B cell (primary cell): ENCODE results near the gene IRX4. TPM values are rescaled to one million over a fixed set of nuclear protein-coding genes. Genes with fewer than 3 reads are reported as not detected.
A peak's percentile ranks its signal among the peaks of the same experiment; 100 is the strongest.

Experiments
- ATAC-seq: fragments of 200-7000 bp; cut with Tn5 transposase; one replicate; pipeline ENCODE4 v1.10.0; 2021; ENCODE audit warnings: low read depth, mild to moderate bottlenecking, moderate number of reproducible peaks, moderate library complexity
- CTCF ChIA-PET: fragments of 350-600 bp; sonication (Branson Sonifier 250); formaldehyde crosslinking; loops from one replicate; lab custom pipeline; 2021; ENCODE audit warnings: antibody characterized with exemption, inconsistent platforms; lab: Charles Lee
- POLR2A ChIA-PET: fragments of 350-600 bp; sonication (Branson Sonifier 250); formaldehyde crosslinking; loops from one replicate; lab custom pipeline; 2021; ENCODE audit warnings: antibody characterized with exemption; lab: Charles Lee
- DNase-seq: peaks from one replicate; pipeline ENCODE4 v3.0.0; 2013
- H2AFZ ChIP-seq: 2 replicates; pipeline ENCODE4 v1.6.1; 2012; ENCODE audit warnings: mild to moderate bottlenecking, low read depth, low read length; ENCODE audit not compliant: insufficient read depth, poor library complexity, severe bottlenecking
- H3K27ac ChIP-seq, 2 donors: 1 replicate in 1 of 2; 2 replicates in 1 of 2; pipeline ENCODE4 v1.5.1; 2012 to 2013; ENCODE audit warnings: low read length in 2 of 2, mild to moderate bottlenecking in 2 of 2, moderate library complexity in 1 of 2
- H3K27me3 ChIP-seq, 4 experiments: fragments of 200-600 bp in 1 of 4; sonication (generic) in 1 of 4; replicated peaks in 1 of 4; 1 replicate in 2 of 4; 2 replicates in 2 of 4; pipeline versions ENCODE4 v1.6.1 to v1.7.0; 2013 to 2016; ENCODE audit warnings: low read length in 3 of 4, mild to moderate bottlenecking in 2 of 4, mixed read lengths in 1 of 4, moderate library complexity in 1 of 4; ENCODE audit not compliant: insufficient read depth in 4 of 4, control insufficient read depth in 3 of 4; ENCODE audit errors: control extremely low read depth in 1 of 4
- H3K36me3 ChIP-seq, 2 experiments: replicated peaks in 1 of 2; 1 replicate in 1 of 2; 2 replicates in 1 of 2; pipeline versions ENCODE4 v1.6.1 to v1.7.1; 2013; ENCODE audit warnings: low read length in 1 of 2; ENCODE audit not compliant: insufficient read depth in 2 of 2, control insufficient read depth in 1 of 2; ENCODE audit errors: control extremely low read depth in 1 of 2, extremely low read depth in 1 of 2
- H3K4me1 ChIP-seq, 2 donors: fragments of 200-600 bp in 1 of 2; sonication (generic) in 1 of 2; 1 replicate in 1 of 2; 2 replicates in 1 of 2; pipeline versions ENCODE4 v1.5.1 to v1.6.1; 2013 to 2017; ENCODE audit warnings: low read length in 2 of 2; ENCODE audit not compliant: control insufficient read depth in 2 of 2, insufficient read depth in 2 of 2
- H3K4me2 ChIP-seq: replicated peaks from 2 replicates; pipeline ENCODE3; 2012; ENCODE audit warnings: mild to moderate bottlenecking, low read depth, low read length; ENCODE audit not compliant: poor library complexity, severe bottlenecking
- H3K4me3 ChIP-seq, 5 experiments: fragments of 200-600 bp in 1 of 5; sonication (generic) in 1 of 5; 1 replicate in 3 of 5; 2 replicates in 2 of 5; pipeline versions ENCODE4 v1.5.1 to v1.7.0; 2011 to 2016; ENCODE audit warnings: low read length in 4 of 5, mild to moderate bottlenecking in 4 of 5, low read depth in 2 of 5, control low read depth in 1 of 5, moderate library complexity in 1 of 5; ENCODE audit not compliant: insufficient read depth in 1 of 5; ENCODE audit errors: control extremely low read depth in 1 of 5, extremely low read depth in 1 of 5
- H3K79me2 ChIP-seq: fragments of 200-600 bp; sonication (generic); one replicate; pipeline ENCODE4 v1.6.0; 2016; ENCODE audit warnings: low read length; ENCODE audit not compliant: control insufficient read depth, insufficient read depth
- H3K9ac ChIP-seq: fragments of 200-600 bp; sonication (generic); 2 replicates; pipeline ENCODE4 v1.6.1; 2017; ENCODE audit warnings: mild to moderate bottlenecking, low read length, moderate library complexity
- H3K9me3 ChIP-seq, 3 donors: one replicate each; pipeline versions ENCODE4 v1.6.1 to v1.7.1; 2013; ENCODE audit warnings: low read length in 2 of 3; ENCODE audit not compliant: control insufficient read depth in 2 of 3, insufficient read depth in 1 of 3; ENCODE audit errors: control extremely low read depth in 1 of 3
- H4K20me1 ChIP-seq: 2 replicates; pipeline ENCODE4 v1.6.0; 2012; ENCODE audit warnings: mild to moderate bottlenecking, low read length; ENCODE audit not compliant: insufficient read depth, control insufficient read depth, poor library complexity, severe bottlenecking
- H3K27ac Mint-ChIP-seq: one replicate; pipeline ENCODE4 v1.8.0; 2021; ENCODE audit warnings: mixed read lengths
- H3K27me3 Mint-ChIP-seq: one replicate; pipeline ENCODE4 v1.8.0; 2021; ENCODE audit warnings: mixed read lengths
- H3K4me1 Mint-ChIP-seq: one replicate; pipeline ENCODE4 v1.8.0; 2021; ENCODE audit warnings: mixed read lengths
- H3K4me3 Mint-ChIP-seq: one replicate; pipeline ENCODE4 v1.8.0; 2021; ENCODE audit warnings: mixed read lengths
- H3K9me3 Mint-ChIP-seq: one replicate; pipeline ENCODE4 v1.8.0; 2022; ENCODE audit warnings: mixed read lengths; ENCODE audit not compliant: insufficient read depth
- EZH2 ChIP-seq: IDR thresholded peaks from 2 replicates; pipeline ENCODE4 v1.6.1; 2012; ENCODE audit warnings: borderline replicate concordance, low read depth, mild to moderate bottlenecking, moderate library complexity, low read length; ENCODE audit not compliant: insufficient read depth, poor library complexity, severe bottlenecking
- WGBS: methylation state at CpG from one replicate; pipeline ENCODE4 v1.1.5; 2013; ENCODE audit warnings: missing lambda C conversion rate; ENCODE audit not compliant: insufficient coverage; 5-methylcytosine and 5-hydroxymethylcytosine counted together
- intact Hi-C: fragments of 100-400 bp; cut with micrococcal nuclease; formaldehyde crosslinking; loops from one replicate; pipeline ENCODE4 v1.10.0; 2022
- polyA plus RNA-seq: library from polyadenylated mRNA; depleted of rRNA; stranded (reverse); fragments of >200 nt; gene quantifications from 2 replicates; pipeline ENCODE4 v1.2.3, GENCODE V29; 2012
- total RNA-seq, 2 donors: library from RNA; stranded (reverse); fragments of 120-200 nt in 1 of 2; gene quantifications; 1 replicate in 1 of 2; 2 replicates in 1 of 2; pipeline versions ENCODE4 v1.2.3 to v1.2.4, GENCODE V29; 2013 to 2022
- TF ChIP-seq, protein P1 (sequence below): fragments of 200-600 bp; IDR thresholded peaks from one replicate; pipeline ENCODE4 v1.8.0; 2022; ENCODE audit warnings: antibody characterized with exemption, mild to moderate bottlenecking

Gene IRX4
- total and polyA plus RNA-seq, 2 donors (not counting 1 experiment from before 2014, with no cell fraction given): not detected

DNA sequence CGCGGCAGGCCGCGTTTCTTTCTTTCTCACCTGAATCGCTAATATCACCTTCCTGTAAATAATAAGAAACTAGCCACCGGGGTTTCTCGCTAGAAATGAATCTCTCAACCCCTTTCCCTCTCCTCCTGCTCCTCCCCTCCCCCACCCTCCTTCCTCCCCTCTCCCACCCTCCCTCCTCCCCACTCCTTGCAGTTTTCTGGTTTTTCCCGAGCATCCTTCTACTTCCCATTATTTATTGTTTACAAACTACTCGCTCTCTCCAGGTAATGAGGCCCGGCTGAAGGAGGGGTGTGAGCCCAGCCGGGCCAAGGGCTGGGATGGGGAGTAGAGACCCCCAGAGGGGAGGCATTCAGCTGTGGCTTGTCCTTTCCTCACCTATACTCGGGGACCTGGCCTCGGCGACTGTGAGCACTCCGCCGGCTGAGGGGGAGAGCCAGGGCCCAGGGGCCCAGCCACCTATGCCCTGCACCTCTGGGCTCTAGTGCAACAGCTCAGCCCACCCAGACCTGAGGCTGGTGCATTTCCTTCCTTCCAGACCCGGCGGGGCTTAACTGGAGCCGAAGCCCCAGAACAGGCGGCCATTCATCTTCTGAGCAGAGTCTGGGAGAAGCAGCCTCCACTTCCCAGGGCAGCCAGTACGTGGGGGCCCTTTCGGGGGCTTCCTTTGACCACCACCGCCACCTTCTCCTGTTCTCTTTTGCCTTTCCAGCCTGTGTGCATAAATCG lies 2.1 kb upstream of the IRX4 start:
- Histone ChIP-seq H3K27ac (no peak overlapping the region), H3K79me2 (no peaks in the 10 kb centered on the region), H3K9me3 (peaks cover 0 to 29% (median 0%) of the 10 kb centered on the region in 3 donors), H3K36me3 (no peaks in the 10 kb centered on the region), H4K20me1 (no peaks in the 10 kb centered on the region), H3K4me2 (no peak overlapping the region), H2AFZ (peak overlapping the region; percentile 38), H3K9ac (no peak overlapping the region), H3K4me3 (no peak overlapping the region), H3K4me1 (peaks cover 10 to 23% of the 10 kb centered on the region in 2 donors), H3K27me3 (peaks cover 0 to 80% (median 34%) of the 10 kb centered on the region in 4 experiments)
- peaks cover 34% of the 10 kb centered on the region for H3K27me3 Mint-ChIP-seq
- TF ChIP-seq, protein P1, sequence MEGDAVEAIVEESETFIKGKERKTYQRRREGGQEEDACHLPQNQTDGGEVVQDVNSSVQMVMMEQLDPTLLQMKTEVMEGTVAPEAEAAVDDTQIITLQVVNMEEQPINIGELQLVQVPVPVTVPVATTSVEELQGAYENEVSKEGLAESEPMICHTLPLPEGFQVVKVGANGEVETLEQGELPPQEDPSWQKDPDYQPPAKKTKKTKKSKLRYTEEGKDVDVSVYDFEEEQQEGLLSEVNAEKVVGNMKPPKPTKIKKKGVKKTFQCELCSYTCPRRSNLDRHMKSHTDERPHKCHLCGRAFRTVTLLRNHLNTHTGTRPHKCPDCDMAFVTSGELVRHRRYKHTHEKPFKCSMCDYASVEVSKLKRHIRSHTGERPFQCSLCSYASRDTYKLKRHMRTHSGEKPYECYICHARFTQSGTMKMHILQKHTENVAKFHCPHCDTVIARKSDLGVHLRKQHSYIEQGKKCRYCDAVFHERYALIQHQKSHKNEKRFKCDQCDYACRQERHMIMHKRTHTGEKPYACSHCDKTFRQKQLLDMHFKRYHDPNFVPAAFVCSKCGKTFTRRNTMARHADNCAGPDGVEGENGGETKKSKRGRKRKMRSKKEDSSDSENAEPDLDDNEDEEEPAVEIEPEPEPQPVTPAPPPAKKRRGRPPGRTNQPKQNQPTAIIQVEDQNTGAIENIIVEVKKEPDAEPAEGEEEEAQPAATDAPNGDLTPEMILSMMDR: no peak
- no peak for TF ChIP-seq EZH2
- ChIA-PET POLR2A (no interaction called here), CTCF (no interaction called here)
- intact Hi-C loops: no loop called here
- H3K4me3 Mint-ChIP-seq: peak overlapping the region; percentile 66
- 10% methylated on average over 16 of the region's 24 CpGs for WGBS
- ATAC-seq: no peak
- H3K4me1 Mint-ChIP-seq: peaks cover 14% of the 10 kb centered on the region
- H3K27ac Mint-ChIP-seq: no peak overlapping the region
- no peak for DNase-seq
- no peaks in the 10 kb centered on the region for H3K9me3 Mint-ChIP-seq

DNA sequence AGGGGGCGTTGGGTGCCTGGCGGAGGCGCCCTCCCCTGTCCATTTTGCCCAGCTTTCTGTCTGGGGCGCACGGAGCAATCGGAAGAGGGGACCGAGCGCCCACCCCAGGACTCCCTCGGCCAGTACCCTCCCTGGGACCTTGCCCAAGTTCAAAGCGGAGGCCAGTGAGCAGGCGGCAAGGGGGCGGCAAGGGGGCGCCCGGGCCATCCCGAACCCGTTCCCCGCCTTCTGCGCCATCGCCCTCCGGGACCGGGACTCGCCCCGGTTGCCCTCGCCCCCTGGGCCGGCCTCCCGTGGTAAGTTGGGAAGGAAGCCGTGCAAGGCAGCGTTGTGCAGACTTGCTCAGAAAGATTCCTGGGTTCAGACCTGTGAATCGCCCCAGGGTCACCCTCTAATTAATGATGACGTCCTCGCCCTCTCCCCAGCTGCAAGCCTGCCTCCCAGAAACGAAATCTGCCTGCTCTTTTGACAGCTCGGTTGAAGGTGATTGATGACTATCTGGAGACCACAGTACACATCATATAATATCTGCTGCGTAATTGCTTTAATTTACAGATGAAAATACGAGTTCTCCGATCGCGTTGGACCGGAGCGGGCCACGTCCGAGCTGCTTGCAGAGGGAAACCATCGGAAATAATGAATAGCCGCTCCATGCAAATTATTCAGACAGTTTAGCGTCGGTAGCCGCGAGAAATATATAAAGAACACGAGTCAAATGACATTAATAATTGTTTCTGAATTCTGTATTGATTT lies 1.4 kb upstream of the IRX4 start:
- peaks cover 35% of the 10 kb centered on the region for H3K27me3 Mint-ChIP-seq
- intact Hi-C loops: no loop called here
- POLR2A ChIA-PET: no interaction called here
- ATAC-seq: no peak
- Histone ChIP-seq H3K9ac (no peak overlapping the region), H3K4me3 (no peak overlapping the region), H3K4me1 (peaks cover 10 to 23% of the 10 kb centered on the region in 2 donors), H3K9me3 (peaks cover 0 to 37% (median 0%) of the 10 kb centered on the region in 3 donors), H4K20me1 (no peaks in the 10 kb centered on the region), H3K27ac (no peak overlapping the region), H3K79me2 (no peaks in the 10 kb centered on the region), H3K27me3 (peaks cover 0 to 81% (median 37%) of the 10 kb centered on the region in 4 experiments), H3K36me3 (no peaks in the 10 kb centered on the region), H3K4me2 (peak overlapping the region; percentile 55), H2AFZ (peak overlapping the region; percentile 38)
- no peak overlapping the region for H3K27ac Mint-ChIP-seq
- peaks cover 16% of the 10 kb centered on the region for H3K4me1 Mint-ChIP-seq
- CTCF ChIA-PET: no interaction called here
- H3K9me3 Mint-ChIP-seq: no peaks in the 10 kb centered on the region
- TF ChIP-seq, protein P1: no peak
- TF ChIP-seq EZH2: no peak
- peak overlapping the region; percentile 66 for H3K4me3 Mint-ChIP-seq
- WGBS: 8% methylated on average over 43 of the region's 49 CpGs
- DNase-seq: no peak
